ENCODE measurements around the gene MAST3. TPM values are rescaled to one million over a fixed set of nuclear protein-coding genes. Genes with fewer than 3 reads are reported as not detected.

Gene MAST3
- total RNA-seq, 1 donor from 2014 or later, result 16.6 TPM

- Mint-ChIP-seq H3K9me3 (ENCODE audit: unreplicated experiment) (no peaks in the 10 kb centered on the region), H3K4me1 (ENCODE audit: low read depth, unreplicated experiment) (peaks cover 3% of the 10 kb centered on the region), H3K36me3 (ENCODE audit: unreplicated experiment) (no peaks in the 10 kb centered on the region), H3K27ac (ENCODE audit: unreplicated experiment) (no peak overlapping the region), H3K27me3 (ENCODE audit: unreplicated experiment) (peaks cover 9% of the 10 kb centered on the region), H3K4me3 (ENCODE audit: unreplicated experiment) (no peak overlapping the region)
- no peak for TF ChIP-seq CTCF (IDR thresholded peaks at IDR 0.05; ENCODE audit: partially characterized antibody, unreplicated experiment)
- no peak for DNase-seq
These were observed 24.8 kb downstream of the MAST3 start for GRCh38 chr19:18122424-18122823.

- Mint-ChIP-seq H3K4me3 (ENCODE audit: unreplicated experiment) (no peak overlapping the region), H3K9me3 (ENCODE audit: unreplicated experiment) (no peaks in the 10 kb centered on the region), H3K36me3 (ENCODE audit: unreplicated experiment) (no peaks in the 10 kb centered on the region), H3K27me3 (ENCODE audit: unreplicated experiment) (peaks cover 8% of the 10 kb centered on the region), H3K27ac (ENCODE audit: unreplicated experiment) (no peak overlapping the region), H3K4me1 (ENCODE audit: low read depth, unreplicated experiment) (peaks cover 2% of the 10 kb centered on the region)
- DNase-seq, result no peak
- TF ChIP-seq CTCF (IDR thresholded peaks at IDR 0.05; ENCODE audit: partially characterized antibody, unreplicated experiment), result no peak
These were observed 25.6 kb downstream of the MAST3 start for GRCh38 chr19:18122860-18123795.

DNA sequence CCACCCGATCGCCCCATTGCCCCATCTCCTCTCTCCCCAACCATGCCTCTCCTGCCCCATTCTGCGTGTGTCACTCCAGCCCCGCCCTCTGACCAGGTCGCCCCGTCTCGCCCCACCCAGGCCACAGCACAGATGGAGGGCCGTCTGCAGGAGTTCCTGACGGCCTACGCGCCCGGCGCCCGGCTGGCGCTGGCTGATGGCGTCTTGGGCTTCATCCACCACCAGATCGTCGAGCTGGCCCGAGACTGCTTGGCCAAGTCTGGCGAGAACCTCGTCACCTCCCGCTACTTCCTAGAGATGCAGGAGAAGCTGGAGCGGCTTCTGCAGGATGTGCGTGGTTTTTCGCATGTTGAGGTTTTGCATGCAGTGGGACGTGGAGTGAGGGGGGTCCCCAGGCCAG, 26.2 kb downstream of the MAST3 start:
- Mint-ChIP-seq H3K27me3 (ENCODE audit: unreplicated experiment) (peaks cover 10% of the 10 kb centered on the region), H3K4me3 (ENCODE audit: unreplicated experiment) (no peak overlapping the region), H3K4me1 (ENCODE audit: low read depth, unreplicated experiment) (peaks cover 2% of the 10 kb centered on the region), H3K27ac (ENCODE audit: unreplicated experiment) (no peak overlapping the region), H3K36me3 (ENCODE audit: unreplicated experiment) (no peaks in the 10 kb centered on the region), H3K9me3 (ENCODE audit: unreplicated experiment) (no peaks in the 10 kb centered on the region)
- no peak for TF ChIP-seq CTCF (IDR thresholded peaks at IDR 0.05; ENCODE audit: partially characterized antibody, unreplicated experiment)
- DNase-seq, result no peak

DNA sequence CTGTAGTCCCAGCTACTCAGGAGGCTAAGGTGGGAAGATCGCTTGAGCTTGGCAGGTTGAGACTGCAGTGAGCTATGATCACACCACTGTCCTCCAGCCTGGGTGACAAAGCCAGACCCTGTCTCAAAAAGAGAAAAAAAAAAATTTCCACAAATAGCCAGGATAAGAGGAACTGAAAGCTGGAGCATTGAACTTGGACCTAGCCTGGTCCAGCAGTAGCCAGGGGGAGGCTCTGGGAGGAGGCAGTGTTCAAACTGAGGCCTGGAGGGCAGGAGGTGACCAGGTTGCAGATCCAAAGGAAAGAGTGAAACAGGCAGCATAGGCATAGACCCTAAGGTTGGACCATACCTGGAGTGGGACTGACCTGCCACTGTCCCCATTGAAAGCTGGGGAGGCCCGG, 28.5 kb downstream of the MAST3 start:
- no peak for TF ChIP-seq CTCF (IDR thresholded peaks at IDR 0.05; ENCODE audit: partially characterized antibody, unreplicated experiment)
- Mint-ChIP-seq H3K27me3 (ENCODE audit: unreplicated experiment) (peaks cover 3% of the 10 kb centered on the region), H3K27ac (ENCODE audit: unreplicated experiment) (no peak overlapping the region), H3K4me1 (ENCODE audit: low read depth, unreplicated experiment) (no peaks in the 10 kb centered on the region), H3K9me3 (ENCODE audit: unreplicated experiment) (no peaks in the 10 kb centered on the region), H3K4me3 (ENCODE audit: unreplicated experiment) (no peak overlapping the region), H3K36me3 (ENCODE audit: unreplicated experiment) (no peaks in the 10 kb centered on the region)
- DNase-seq, result no peak

DNA sequence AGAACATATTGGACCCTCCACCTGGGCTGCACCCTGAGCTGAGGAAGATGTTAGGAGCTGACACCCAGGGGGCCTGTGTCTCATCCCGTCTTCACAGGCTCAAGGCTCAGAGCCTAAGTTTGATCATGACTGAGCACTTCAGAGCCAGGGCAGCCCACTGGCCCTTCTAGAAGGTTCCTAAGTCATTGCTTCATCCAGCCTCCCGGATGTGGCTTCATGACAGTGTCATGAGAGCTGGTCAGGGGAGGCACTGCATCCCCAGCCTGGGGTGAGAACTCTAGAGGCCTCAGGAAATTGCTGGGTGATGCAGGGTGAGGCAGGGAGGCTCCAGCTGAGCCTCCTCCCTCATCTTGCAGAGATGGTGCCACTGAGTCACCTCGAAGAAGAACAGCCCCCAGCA, 30.5 kb downstream of the MAST3 start:
- Mint-ChIP-seq H3K36me3 (ENCODE audit: unreplicated experiment) (no peaks in the 10 kb centered on the region), H3K27me3 (ENCODE audit: unreplicated experiment) (peaks cover 3% of the 10 kb centered on the region), H3K4me1 (ENCODE audit: low read depth, unreplicated experiment) (no peaks in the 10 kb centered on the region), H3K27ac (ENCODE audit: unreplicated experiment) (no peak overlapping the region), H3K9me3 (ENCODE audit: unreplicated experiment) (no peaks in the 10 kb centered on the region), H3K4me3 (ENCODE audit: unreplicated experiment) (no peak overlapping the region)
- no peak for TF ChIP-seq CTCF (IDR thresholded peaks at IDR 0.05; ENCODE audit: partially characterized antibody, unreplicated experiment)
- DNase-seq, result no peak

Measured in glutamatergic neuron (in vitro differentiated cells).